ENCODE measurements around the gene CLSTN2.

The CLSTN2 gene

GRCh38 chr3:140246578-140246977 lies 311.6 kb downstream of the CLSTN2 start:
- H4K20me1 ChIP-seq (ENCODE audit: insufficient read depth): no peaks in the 10 kb centered on the region
- no peak overlapping the region for H3K9ac ChIP-seq
- H2AFZ ChIP-seq (ENCODE audit: low read depth): no peak overlapping the region
- H3K27ac ChIP-seq: no peak overlapping the region
- no peaks in the 10 kb centered on the region for H3K27me3 ChIP-seq (ENCODE audit: insufficient read depth, low read depth)
- H3K79me2 ChIP-seq (ENCODE audit: insufficient read depth, low read depth): no peaks in the 10 kb centered on the region
- H3K4me1 ChIP-seq (ENCODE audit: low read depth, poor library complexity, severe bottlenecking): no peaks in the 10 kb centered on the region
- no peak for TF ChIP-seq CTCF (conservative IDR thresholded peaks at IDR 0.05; ENCODE audit: low read depth, low read length)
- no peak overlapping the region for H3K4me2 ChIP-seq
- H3K36me3 ChIP-seq (ENCODE audit: insufficient read depth): no peaks in the 10 kb centered on the region
- H3K4me3 ChIP-seq (IDR thresholded peaks at IDR 0.05; ENCODE audit: insufficient read depth, low read depth, low read length): no peak overlapping the region

- Histone ChIP-seq H3K79me2 (ENCODE audit: insufficient read depth, low read depth) (no peaks in the 10 kb centered on the region), H3K4me2 (no peak overlapping the region), H3K36me3 (ENCODE audit: insufficient read depth) (no peaks in the 10 kb centered on the region), H3K4me3 (IDR thresholded peaks at IDR 0.05; ENCODE audit: insufficient read depth, low read depth, low read length) (no peak overlapping the region), H3K27ac (no peak overlapping the region), H3K9ac (no peak overlapping the region), H4K20me1 (ENCODE audit: insufficient read depth) (no peaks in the 10 kb centered on the region), H2AFZ (ENCODE audit: low read depth) (no peak overlapping the region), H3K27me3 (ENCODE audit: insufficient read depth, low read depth) (no peaks in the 10 kb centered on the region), H3K4me1 (ENCODE audit: low read depth, poor library complexity, severe bottlenecking) (no peaks in the 10 kb centered on the region)
- no peak for TF ChIP-seq CTCF (conservative IDR thresholded peaks at IDR 0.05; ENCODE audit: low read depth, low read length)
Observed at GRCh38 chr3:140247775-140248174, 312.8 kb downstream of the CLSTN2 start.

- Histone ChIP-seq H3K4me1 (ENCODE audit: low read depth, poor library complexity, severe bottlenecking) (no peaks in the 10 kb centered on the region), H3K4me3 (IDR thresholded peaks at IDR 0.05; ENCODE audit: insufficient read depth, low read depth, low read length) (no peak overlapping the region), H4K20me1 (ENCODE audit: insufficient read depth) (no peaks in the 10 kb centered on the region), H3K36me3 (ENCODE audit: insufficient read depth) (no peaks in the 10 kb centered on the region), H3K79me2 (ENCODE audit: insufficient read depth, low read depth) (no peaks in the 10 kb centered on the region), H3K27me3 (ENCODE audit: insufficient read depth, low read depth) (no peaks in the 10 kb centered on the region), H3K27ac (no peak overlapping the region), H2AFZ (ENCODE audit: low read depth) (no peak overlapping the region), H3K9ac (no peak overlapping the region), H3K4me2 (no peak overlapping the region)
- TF ChIP-seq CTCF (conservative IDR thresholded peaks at IDR 0.05; ENCODE audit: low read depth, low read length): no peak
Observed at GRCh38 chr3:140249188-140249587, 314.2 kb downstream of the CLSTN2 start.

GRCh38 chr3:140250010-140250855 lies 315.2 kb downstream of the CLSTN2 start:
- H3K27ac ChIP-seq: no peak overlapping the region
- no peaks in the 10 kb centered on the region for H3K36me3 ChIP-seq (ENCODE audit: insufficient read depth)
- no peak overlapping the region for H2AFZ ChIP-seq (ENCODE audit: low read depth)
- H3K27me3 ChIP-seq (ENCODE audit: insufficient read depth, low read depth): no peaks in the 10 kb centered on the region
- H3K4me3 ChIP-seq (IDR thresholded peaks at IDR 0.05; ENCODE audit: insufficient read depth, low read depth, low read length): no peak overlapping the region
- TF ChIP-seq CTCF (conservative IDR thresholded peaks at IDR 0.05; ENCODE audit: low read depth, low read length): no peak
- H3K79me2 ChIP-seq (ENCODE audit: insufficient read depth, low read depth): no peaks in the 10 kb centered on the region
- H3K4me1 ChIP-seq (ENCODE audit: low read depth, poor library complexity, severe bottlenecking): no peaks in the 10 kb centered on the region
- H3K9ac ChIP-seq: no peak overlapping the region
- H3K4me2 ChIP-seq: no peak overlapping the region
- H4K20me1 ChIP-seq (ENCODE audit: insufficient read depth): no peaks in the 10 kb centered on the region
